ENCODE data around the gene ZNF800.
"Not testable (repeated sequence)": the region's sequence is repeated elsewhere in the genome, so short reads cannot be mapped to it uniquely, and the experiment has no call there.

ZNF800 gene

DNA sequence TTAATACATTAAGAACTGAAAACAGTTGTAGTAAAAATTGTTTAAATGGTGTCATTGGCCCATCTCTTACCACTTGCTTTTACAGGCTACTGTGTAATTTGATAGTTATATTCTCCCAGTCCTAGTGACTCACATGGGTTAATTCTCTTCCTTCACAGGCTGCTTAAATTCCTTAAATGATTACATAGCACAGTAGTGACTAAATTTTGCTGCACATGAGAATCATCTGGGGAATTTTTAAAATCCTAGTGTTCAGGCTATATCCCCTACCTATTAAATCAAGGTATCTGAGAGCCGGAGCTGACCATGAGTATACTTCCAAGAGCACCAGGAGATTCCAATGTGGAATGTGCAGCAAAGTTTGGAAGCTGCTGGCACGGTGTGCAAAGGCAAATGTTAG, 45.3 kb upstream of the ZNF800 start:
- H3K4ac ChIP-seq (ENCODE audit: low read depth in 1 of 2, low read length in 2 of 2) = no peak overlapping the region
- no peaks in the 10 kb centered on the region for H3K79me1 ChIP-seq (replicated peaks; ENCODE audit: low read length, poor library complexity, severe bottlenecking)
- no peak overlapping the region for H3K9ac ChIP-seq (ENCODE audit: low read length)
- no peak overlapping the region for H2BK5ac ChIP-seq (ENCODE audit: low read depth, low read length, poor library complexity, severe bottlenecking)
- no peak overlapping the region for H3K18ac ChIP-seq (ENCODE audit: low read depth in 1 of 2, low read length in 2 of 2)
- no peak overlapping the region for H2BK15ac ChIP-seq (ENCODE audit: low read depth, poor library complexity, severe bottlenecking)
- H3K4me3 ChIP-seq (ENCODE audit: insufficient read depth in 1 of 2, low read depth in 1 of 2, low read length in 2 of 2) = no peak overlapping the region
- H3K23ac ChIP-seq (ENCODE audit: low read length in 2 of 2) = no peak overlapping the region
- H3K27me3 ChIP-seq (ENCODE audit: control insufficient read depth in 1 of 2, insufficient read depth in 1 of 2, low read length in 2 of 2) = peaks cover 0 to 3% of the 10 kb centered on the region in 2 experiments
- peak; percentile 6 for DNase-seq
- no peak overlapping the region for H2BK12ac ChIP-seq (ENCODE audit: low read length in 2 of 2)
- H2BK120ac ChIP-seq (ENCODE audit: low read depth, low read length) = no peak overlapping the region
- H3K36me3 ChIP-seq (ENCODE audit: control insufficient read depth in 1 of 2, insufficient read depth in 2 of 2, low read depth in 1 of 2, low read length in 2 of 2) = no peaks in the 10 kb centered on the region
- H3K9me3 ChIP-seq (ENCODE audit: control insufficient read depth, low read length) = peaks cover 4% of the 10 kb centered on the region
- H2AFZ ChIP-seq (ENCODE audit: low read depth, low read length) = no peak overlapping the region
- no peak overlapping the region for H3K4me2 ChIP-seq (ENCODE audit: low read length, poor library complexity, severe bottlenecking)
- no peak overlapping the region for H2AK5ac ChIP-seq (ENCODE audit: low read length, severe bottlenecking)
- H4K91ac ChIP-seq (ENCODE audit: low read length) = no peak overlapping the region
- H3K27ac ChIP-seq (ENCODE audit: low read length, poor library complexity, severe bottlenecking) = no peak overlapping the region
- WGBS = 50% methylated on average over 1 of the region's 2 CpGs
- H4K8ac ChIP-seq (ENCODE audit: low read length) = no peak overlapping the region
- H3K14ac ChIP-seq (ENCODE audit: low read length in 2 of 2) = no peak overlapping the region
- H3K4me1 ChIP-seq (ENCODE audit: control insufficient read depth, insufficient read depth, low read depth, low read length) = no peaks in the 10 kb centered on the region

DNA sequence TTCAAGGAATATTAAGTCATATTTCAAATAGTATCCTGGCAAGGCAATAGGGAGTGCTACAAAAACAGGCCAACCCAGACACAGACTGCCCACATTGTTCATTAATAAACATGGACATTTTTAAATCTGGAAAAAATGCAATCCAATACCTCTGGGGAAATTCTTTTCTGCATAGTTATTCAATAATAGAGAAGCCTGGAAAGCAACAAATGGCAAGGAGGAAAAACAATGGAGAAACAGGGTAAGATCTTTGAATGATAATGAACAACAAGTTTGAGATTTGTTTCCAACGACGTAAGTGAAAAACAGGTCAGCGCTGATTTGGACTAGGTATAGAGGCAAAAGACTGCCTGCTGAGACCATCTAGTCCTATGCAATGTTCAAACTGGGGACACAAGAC, 44.7 kb upstream of the ZNF800 start:
- Histone ChIP-seq H3K4ac (ENCODE audit: low read depth in 1 of 2, low read length in 2 of 2) (no peak overlapping the region), H3K36me3 (ENCODE audit: control insufficient read depth in 1 of 2, insufficient read depth in 2 of 2, low read depth in 1 of 2, low read length in 2 of 2) (no peaks in the 10 kb centered on the region), H2BK120ac (ENCODE audit: low read depth, low read length) (no peak overlapping the region), H3K14ac (ENCODE audit: low read length in 2 of 2) (no peak overlapping the region), H3K9ac (ENCODE audit: low read length) (no peak overlapping the region), H3K23ac (ENCODE audit: low read length in 2 of 2) (no peak overlapping the region), H2BK15ac (ENCODE audit: low read depth, poor library complexity, severe bottlenecking) (no peak overlapping the region), H3K18ac (ENCODE audit: low read depth in 1 of 2, low read length in 2 of 2) (no peak overlapping the region), H2AFZ (ENCODE audit: low read depth, low read length) (no peak overlapping the region), H3K4me1 (ENCODE audit: control insufficient read depth, insufficient read depth, low read depth, low read length) (no peaks in the 10 kb centered on the region), H4K91ac (ENCODE audit: low read length) (no peak overlapping the region), H2BK5ac (ENCODE audit: low read depth, low read length, poor library complexity, severe bottlenecking) (no peak overlapping the region), H2AK5ac (ENCODE audit: low read length, severe bottlenecking) (no peak overlapping the region), H3K27me3 (ENCODE audit: control insufficient read depth in 1 of 2, insufficient read depth in 1 of 2, low read length in 2 of 2) (peaks cover 0 to 3% of the 10 kb centered on the region in 2 experiments), H3K9me3 (ENCODE audit: control insufficient read depth, low read length) (peaks cover 4% of the 10 kb centered on the region), H4K8ac (ENCODE audit: low read length) (no peak overlapping the region), H3K27ac (ENCODE audit: low read length, poor library complexity, severe bottlenecking) (no peak overlapping the region), H3K4me2 (ENCODE audit: low read length, poor library complexity, severe bottlenecking) (no peak overlapping the region), H2BK12ac (ENCODE audit: low read length in 2 of 2) (no peak overlapping the region), H3K79me1 (replicated peaks; ENCODE audit: low read length, poor library complexity, severe bottlenecking) (no peaks in the 10 kb centered on the region), H3K4me3 (ENCODE audit: insufficient read depth in 1 of 2, low read depth in 1 of 2, low read length in 2 of 2) (no peak overlapping the region)
- DNase-seq = no peak
- WGBS = 82% methylated on average over 3 of the region's 3 CpGs

- not testable (repeated sequence) for H3K4me3 ChIP-seq (ENCODE audit: insufficient read depth in 1 of 2, low read depth in 1 of 2, low read length in 2 of 2); H3K9ac ChIP-seq (ENCODE audit: low read length); H3K79me1 ChIP-seq (replicated peaks; ENCODE audit: low read length, poor library complexity, severe bottlenecking); H2BK12ac ChIP-seq (ENCODE audit: low read length in 2 of 2); H4K91ac ChIP-seq (ENCODE audit: low read length); H3K27ac ChIP-seq (ENCODE audit: low read length, poor library complexity, severe bottlenecking); H3K9me3 ChIP-seq (ENCODE audit: control insufficient read depth, low read length); H3K4me1 ChIP-seq (ENCODE audit: control insufficient read depth, insufficient read depth, low read depth, low read length); H3K23ac ChIP-seq (ENCODE audit: low read length in 2 of 2); H2BK5ac ChIP-seq (ENCODE audit: low read depth, low read length, poor library complexity, severe bottlenecking); H3K18ac ChIP-seq (ENCODE audit: low read depth in 1 of 2, low read length in 2 of 2); H2BK120ac ChIP-seq (ENCODE audit: low read depth, low read length); H3K27me3 ChIP-seq (ENCODE audit: control insufficient read depth in 1 of 2, insufficient read depth in 1 of 2, low read length in 2 of 2); H2BK15ac ChIP-seq (ENCODE audit: low read depth, poor library complexity, severe bottlenecking); H3K4ac ChIP-seq (ENCODE audit: low read depth in 1 of 2, low read length in 2 of 2); H4K8ac ChIP-seq (ENCODE audit: low read length); H3K14ac ChIP-seq (ENCODE audit: low read length in 2 of 2); DNase-seq; H3K36me3 ChIP-seq (ENCODE audit: control insufficient read depth in 1 of 2, insufficient read depth in 2 of 2, low read depth in 1 of 2, low read length in 2 of 2); H2AK5ac ChIP-seq (ENCODE audit: low read length, severe bottlenecking); H3K4me2 ChIP-seq (ENCODE audit: low read length, poor library complexity, severe bottlenecking); H2AFZ ChIP-seq (ENCODE audit: low read depth, low read length)
- WGBS = 88% methylated on average over 18 of the region's 18 CpGs
Observed at GRCh38 chr7:127429281-127429680, 36.8 kb upstream of the ZNF800 start.

DNA sequence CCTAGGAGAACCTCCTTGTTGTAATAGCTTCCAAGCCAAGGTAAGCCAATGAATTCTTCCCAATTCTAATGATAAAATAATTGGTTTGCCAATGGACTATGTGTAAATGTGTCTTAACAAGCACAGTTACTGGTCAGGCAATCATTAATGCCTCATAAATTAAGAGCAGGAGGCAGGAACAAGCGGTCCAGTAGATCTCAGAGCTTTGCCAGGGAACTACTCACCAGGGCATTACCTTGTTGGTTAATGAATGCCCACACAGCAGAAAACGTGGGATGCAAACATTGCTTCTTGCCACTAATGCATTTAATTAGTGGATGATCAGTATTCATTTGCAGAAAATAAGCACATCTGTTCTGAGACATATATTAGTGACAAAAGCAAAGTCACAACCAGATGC, 26.7 kb upstream of the ZNF800 start:
- H3K9me3 ChIP-seq (ENCODE audit: control insufficient read depth, low read length) = no peaks in the 10 kb centered on the region
- no peaks in the 10 kb centered on the region for H3K27me3 ChIP-seq (ENCODE audit: control insufficient read depth in 1 of 2, insufficient read depth in 1 of 2, low read length in 2 of 2)
- no peaks in the 10 kb centered on the region for H3K4me1 ChIP-seq (ENCODE audit: control insufficient read depth, insufficient read depth, low read depth, low read length)
- no peaks in the 10 kb centered on the region for H3K36me3 ChIP-seq (ENCODE audit: control insufficient read depth in 1 of 2, insufficient read depth in 2 of 2, low read depth in 1 of 2, low read length in 2 of 2)
- no peak for DNase-seq
- H3K4ac ChIP-seq (ENCODE audit: low read depth in 1 of 2, low read length in 2 of 2) = no peak overlapping the region
- no peak overlapping the region for H2BK12ac ChIP-seq (ENCODE audit: low read length in 2 of 2)
- no peak overlapping the region for H3K23ac ChIP-seq (ENCODE audit: low read length in 2 of 2)
- no peak overlapping the region for H4K91ac ChIP-seq (ENCODE audit: low read length)
- no peak overlapping the region for H3K14ac ChIP-seq (ENCODE audit: low read length in 2 of 2)
- 50% methylated on average over 1 of the region's 2 CpGs for WGBS
- H3K79me1 ChIP-seq (replicated peaks; ENCODE audit: low read length, poor library complexity, severe bottlenecking) = no peaks in the 10 kb centered on the region
- no peak overlapping the region for H3K4me3 ChIP-seq (ENCODE audit: insufficient read depth in 1 of 2, low read depth in 1 of 2, low read length in 2 of 2)
- no peak overlapping the region for H2BK5ac ChIP-seq (ENCODE audit: low read depth, low read length, poor library complexity, severe bottlenecking)
- H4K8ac ChIP-seq (ENCODE audit: low read length) = no peak overlapping the region
- H2BK15ac ChIP-seq (ENCODE audit: low read depth, poor library complexity, severe bottlenecking) = no peak overlapping the region
- H3K27ac ChIP-seq (ENCODE audit: low read length, poor library complexity, severe bottlenecking) = no peak overlapping the region
- H3K18ac ChIP-seq (ENCODE audit: low read depth in 1 of 2, low read length in 2 of 2) = no peak overlapping the region
- H3K9ac ChIP-seq (ENCODE audit: low read length) = no peak overlapping the region
- H2AFZ ChIP-seq (ENCODE audit: low read depth, low read length) = no peak overlapping the region
- H2AK5ac ChIP-seq (ENCODE audit: low read length, severe bottlenecking) = no peak overlapping the region
- H3K4me2 ChIP-seq (ENCODE audit: low read length, poor library complexity, severe bottlenecking) = no peak overlapping the region
- no peak overlapping the region for H2BK120ac ChIP-seq (ENCODE audit: low read depth, low read length)
